MM.1S (cell line): Measurements from ENCODE around the gene PARD3.

ENCODE experiments used
- DNase-seq: peaks from one replicate; pipeline ENCODE4 v3.0.0-alpha.2; 2015
- H2AFZ ChIP-seq: fragments of 300-600 bp; sonication (generic); 2 replicates; pipeline ENCODE4 v1.6.0; 2016; ENCODE audit warnings: antibody characterized with exemption, low read length
- H3F3A ChIP-seq: fragments of 300-600 bp; sonication (generic); 2 replicates; pipeline ENCODE4 v1.6.1; 2016; ENCODE audit warnings: mild to moderate bottlenecking, antibody characterized with exemption, low read length, moderate library complexity, mixed read lengths; ENCODE audit not compliant: insufficient read depth
- H3K27ac ChIP-seq: fragments of 300-600 bp; sonication (generic); 2 replicates; pipeline ENCODE4 v1.5.1; 2016; ENCODE audit warnings: mild to moderate bottlenecking, low read length
- H3K27me3 ChIP-seq: fragments of 300-600 bp; sonication (generic); replicated peaks from 2 replicates; pipeline ENCODE4 v1.6.0; 2016; ENCODE audit warnings: low read length; ENCODE audit not compliant: insufficient read depth
- H3K36me3 ChIP-seq: fragments of 300-600 bp; sonication (generic); replicated peaks from 2 replicates; pipeline ENCODE4 v1.6.1; 2016; ENCODE audit warnings: mild to moderate bottlenecking, low read length, mixed read lengths; ENCODE audit not compliant: insufficient read depth
- H3K4me1 ChIP-seq: fragments of 300-600 bp; sonication (generic); 2 replicates; pipeline ENCODE4 v1.6.1; 2016; ENCODE audit warnings: low read length, mixed read lengths
- H3K4me2 ChIP-seq: fragments of 300-600 bp; sonication (generic); 2 replicates; pipeline ENCODE4 v1.6.0; 2016; ENCODE audit warnings: low read depth, low read length
- H3K4me3 ChIP-seq: fragments of 300-600 bp; sonication (generic); 2 replicates; pipeline ENCODE4 v1.5.1; 2016; ENCODE audit warnings: low read length, mixed read lengths
- H3K79me2 ChIP-seq: fragments of 300-600 bp; sonication (generic); 2 replicates; pipeline ENCODE4 v1.6.1; 2016; ENCODE audit warnings: mixed run types, low read length, mixed read lengths
- H3K9ac ChIP-seq: fragments of 300-600 bp; sonication (generic); 2 replicates; pipeline ENCODE4 v1.6.1; 2016; ENCODE audit warnings: low read length, mixed read lengths
- H3K9me2 ChIP-seq: fragments of 300-600 bp; sonication (generic); replicated peaks from 2 replicates; pipeline ENCODE4 v1.6.1; 2016; ENCODE audit warnings: mild to moderate bottlenecking, low read length, mixed read lengths; ENCODE audit not compliant: insufficient read depth
- H3K9me3 ChIP-seq: fragments of 300-600 bp; sonication (generic); replicated peaks from 2 replicates; pipeline ENCODE4 v1.6.1; 2016; ENCODE audit warnings: mild to moderate bottlenecking, low read length, mixed read lengths; ENCODE audit not compliant: insufficient read depth
- H4K20me1 ChIP-seq: fragments of 300-600 bp; sonication (generic); 2 replicates; pipeline ENCODE4 v1.6.1; 2016; ENCODE audit warnings: mild to moderate bottlenecking, low read length, moderate library complexity, mixed read lengths; ENCODE audit not compliant: insufficient read depth
- CTCF ChIP-seq: fragments of 300-600 bp; sonication (generic); IDR thresholded peaks from 2 replicates; pipeline ENCODE4 v1.5.1; 2016; ENCODE audit warnings: antibody characterized with exemption, low read length, mixed read lengths
- EZH2 ChIP-seq: fragments of 300-600 bp; sonication (generic); optimal IDR thresholded peaks from 2 replicates; pipeline ENCODE3; 2017; ENCODE audit warnings: low read depth, mild to moderate bottlenecking, antibody characterized with exemption, low read length, mixed read lengths
- EZH2phosphoT487 ChIP-seq: fragments of 300-600 bp; sonication (generic); IDR thresholded peaks from 2 replicates; pipeline ENCODE4 v1.6.1; 2018; ENCODE audit warnings: antibody characterized with exemption, low read length

PARD3 gene

GRCh38 chr10:34547695-34548094, 267.4 kb downstream of the PARD3 start:
- H3K4me2 ChIP-seq: no peak overlapping the region
- H3F3A ChIP-seq: no peaks in the 10 kb centered on the region
- TF ChIP-seq EZH2 (no peak), EZH2phosphoT487 (no peak)
- no peak overlapping the region for H2AFZ ChIP-seq
- no peaks in the 10 kb centered on the region for H3K27me3 ChIP-seq
- H3K9me2 ChIP-seq: no peaks in the 10 kb centered on the region
- no peaks in the 10 kb centered on the region for H3K36me3 ChIP-seq
- H3K27ac ChIP-seq: no peak overlapping the region
- no peak overlapping the region for H3K4me3 ChIP-seq
- no peaks in the 10 kb centered on the region for H3K4me1 ChIP-seq
- no peak overlapping the region for H3K9ac ChIP-seq
- H3K79me2 ChIP-seq: peaks cover 53% of the 10 kb centered on the region
- H4K20me1 ChIP-seq: no peaks in the 10 kb centered on the region
- no peaks in the 10 kb centered on the region for H3K9me3 ChIP-seq
- DNase-seq: no peak

DNA sequence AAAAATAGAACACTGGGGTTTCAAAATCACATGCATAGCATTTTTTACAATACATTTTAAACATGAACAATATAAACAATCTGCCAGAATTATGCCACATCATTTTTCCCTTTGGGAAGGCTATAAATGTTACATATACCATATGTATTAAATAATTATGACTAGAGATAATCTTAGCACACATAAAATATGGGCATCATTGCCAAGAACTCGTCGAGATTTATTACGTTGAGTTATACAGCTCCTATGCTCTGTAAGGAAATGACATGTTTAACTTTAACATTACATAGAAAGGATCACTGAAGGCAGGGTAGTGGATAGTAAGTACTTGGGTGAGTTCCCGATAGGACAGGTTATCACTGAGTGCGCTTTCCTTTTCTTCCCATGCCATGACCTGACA, 267.8 kb downstream of the PARD3 start:
- Histone ChIP-seq H4K20me1 (no peaks in the 10 kb centered on the region), H3K4me2 (no peak overlapping the region), H3K27ac (no peak overlapping the region), H3K27me3 (no peaks in the 10 kb centered on the region), H3K36me3 (no peaks in the 10 kb centered on the region), H3K9ac (no peak overlapping the region), H2AFZ (no peak overlapping the region), H3K4me1 (no peaks in the 10 kb centered on the region), H3K9me3 (no peaks in the 10 kb centered on the region), H3K79me2 (peaks cover 57% of the 10 kb centered on the region), H3K9me2 (no peaks in the 10 kb centered on the region), H3K4me3 (no peak overlapping the region), H3F3A (no peaks in the 10 kb centered on the region)
- TF ChIP-seq CTCF: no peak
- TF ChIP-seq EZH2: no peak
- no peak for TF ChIP-seq EZH2phosphoT487
- DNase-seq: no peak

GRCh38 chr10:34544400-34544799, 270.7 kb downstream of the PARD3 start:
- no peak overlapping the region for H3K4me3 ChIP-seq

More at GRCh38 chr10:34544400-34544799, 270.7 kb downstream of the PARD3 start:
- TF ChIP-seq EZH2: no peak
- no peak for TF ChIP-seq CTCF
- TF ChIP-seq EZH2phosphoT487: no peak
- no peak overlapping the region for H3K4me2 ChIP-seq
- H3K9ac ChIP-seq: no peak overlapping the region
- DNase-seq: no peak
- no peaks in the 10 kb centered on the region for H3K9me2 ChIP-seq
- no peaks in the 10 kb centered on the region for H3K9me3 ChIP-seq
- H3K4me1 ChIP-seq: no peaks in the 10 kb centered on the region
- H3K27ac ChIP-seq: no peak overlapping the region
- no peaks in the 10 kb centered on the region for H4K20me1 ChIP-seq
- no peaks in the 10 kb centered on the region for H3K27me3 ChIP-seq
- no peaks in the 10 kb centered on the region for H3K36me3 ChIP-seq
- peaks cover 58% of the 10 kb centered on the region for H3K79me2 ChIP-seq
- H2AFZ ChIP-seq: no peak overlapping the region
- peaks cover 7% of the 10 kb centered on the region for H3F3A ChIP-seq
